Measurements from ENCODE around the gene CTDP1.

- TF ChIP-seq POLR2AphosphoS5 (IDR thresholded peaks at IDR 0.05) (no peak), CTCF (IDR thresholded peaks at IDR 0.05) (no peak), POLR2A (IDR thresholded peaks at IDR 0.05) (no peak)
Measured at GRCh38 chr18:79684787-79685186, 5.2 kb downstream of the CTDP1 start.

Measured in suprapubic skin (tissue), 4 donors.